HS-27A (cell line): Measurements from ENCODE around the gene DDX42.
"Not testable (repeated sequence)": the region's sequence is repeated elsewhere in the genome, so short reads cannot be mapped to it uniquely, and the experiment has no call there.

Experiments
- DNase-seq: peaks from one replicate; pipeline ENCODE4 v3.0.0-alpha.2; 2012; ENCODE audit warnings: low read depth, missing footprints

DDX42 gene

GRCh38 chr17:63775420-63775819 is 1.4 kb downstream of the DDX42 start:
- no peak for DNase-seq

- DNase-seq, result no peak
Measured at GRCh38 chr17:63780507-63780906, 6.5 kb downstream of the DDX42 start.

GRCh38 chr17:63780928-63781327 is 7.0 kb downstream of the DDX42 start:
- DNase-seq, result no peak

- no peak for DNase-seq
Measured at GRCh38 chr17:63783522-63783921, 9.6 kb downstream of the DDX42 start.

GRCh38 chr17:63785556-63785955 is 11.6 kb downstream of the DDX42 start:
- no peak for DNase-seq

GRCh38 chr17:63786117-63786516 is 12.1 kb downstream of the DDX42 start:
- DNase-seq, result no peak

GRCh38 chr17:63786971-63787711 is 13.2 kb downstream of the DDX42 start:
- no peak for DNase-seq

- DNase-seq, result no peak
Measured at GRCh38 chr17:63790057-63790456, 16.1 kb downstream of the DDX42 start.

- DNase-seq, result no peak
Measured at GRCh38 chr17:63792055-63792729, 18.2 kb downstream of the DDX42 start.

- not testable (repeated sequence) for DNase-seq
Measured at GRCh38 chr17:63796375-63796774, 22.4 kb downstream of the DDX42 start.

- DNase-seq, result no peak
Measured at GRCh38 chr17:63798572-63799106, 24.7 kb downstream of the DDX42 start.

GRCh38 chr17:63800783-63801182 is 26.8 kb downstream of the DDX42 start:
- DNase-seq, result no peak

- no peak for DNase-seq
Measured at GRCh38 chr17:63804328-63804727, 30.4 kb downstream of the DDX42 start.

GRCh38 chr17:63805591-63805990 is 31.6 kb downstream of the DDX42 start:
- DNase-seq, result no peak

GRCh38 chr17:63809970-63810369 is 36.0 kb downstream of the DDX42 start:
- no peak for DNase-seq

GRCh38 chr17:63816123-63816522 is 42.2 kb downstream of the DDX42 start:
- no peak for DNase-seq

GRCh38 chr17:63816669-63817068 is 42.7 kb downstream of the DDX42 start:
- DNase-seq, result no peak

GRCh38 chr17:63817736-63818385 is 43.9 kb downstream of the DDX42 start:
- no peak for DNase-seq

GRCh38 chr17:63819131-63819530 is 45.2 kb downstream of the DDX42 start:
- no peak for DNase-seq

GRCh38 chr17:63819585-63820537 is 45.9 kb downstream of the DDX42 start:
- DNase-seq, result no peak

GRCh38 chr17:63820963-63821561 is 47.1 kb downstream of the DDX42 start:
- DNase-seq, result no peak
